AG09319 (cell line): Measurements from ENCODE around the gene EGLN3.
"Not testable (repeated sequence)": the region's sequence is repeated elsewhere in the genome, so short reads cannot be mapped to it uniquely, and the experiment has no call there.

Experiments
- DNase-seq: peaks from one replicate; pipeline ENCODE4 v3.0.0-alpha.2; 2010; ENCODE audit warnings: low read depth; ENCODE audit errors: extremely low read depth
- CTCF ChIP-seq: IDR thresholded peaks from 2 replicates; pipeline ENCODE4 v1.5.1; 2011; ENCODE audit warnings: low read depth, mild to moderate bottlenecking, inconsistent platforms, low read length, moderate library complexity

The EGLN3 gene

GRCh38 chr14:33968722-33969121 lies 17.8 kb upstream of the EGLN3 start:
- TF ChIP-seq CTCF: no peak
- no peak for DNase-seq

- no peak for DNase-seq
- no peak for TF ChIP-seq CTCF
Measured at GRCh38 chr14:33967138-33967537, 16.3 kb upstream of the EGLN3 start.

GRCh38 chr14:33966276-33966675 lies 15.4 kb upstream of the EGLN3 start:
- no peak for DNase-seq
- no peak for TF ChIP-seq CTCF

- no peak for DNase-seq
- no peak; the same call in 1 of the 2 replicates for TF ChIP-seq CTCF
Measured at GRCh38 chr14:33964599-33965317, 13.9 kb upstream of the EGLN3 start.

- no peak for TF ChIP-seq CTCF
- no peak for DNase-seq
Measured at GRCh38 chr14:33963892-33964291, 13.0 kb upstream of the EGLN3 start.

- not testable (repeated sequence) for DNase-seq
Measured at GRCh38 chr14:33962466-33962865, 11.6 kb upstream of the EGLN3 start.

GRCh38 chr14:33962016-33962415 lies 11.1 kb upstream of the EGLN3 start:
- TF ChIP-seq CTCF: no peak
- DNase-seq: no peak

GRCh38 chr14:33959692-33960151 lies 8.8 kb upstream of the EGLN3 start:
- DNase-seq: no peak
- no peak for TF ChIP-seq CTCF
